SH-SY5Y (cell line): ENCODE data around the gene ARHGAP21.

Source experiments
- GATA2 ChIP-seq: IDR thresholded peaks from 2 replicates; pipeline ENCODE4 v1.6.1; 2011; ENCODE audit warnings: mild to moderate bottlenecking, low read depth, low read length
- GATA3 ChIP-seq: IDR thresholded peaks from 2 replicates; pipeline ENCODE4 v1.6.1; 2011; ENCODE audit warnings: low read depth, mild to moderate bottlenecking, low read length, moderate library complexity

GRCh38 chr10:24597961-24598360 lies 125.7 kb downstream of the ARHGAP21 start:
- TF ChIP-seq GATA2: no peak
- no peak for TF ChIP-seq GATA3
